NB4 (cell line): ENCODE data around the gene TLCD3B.
"Not testable (repeated sequence)": the region's sequence is repeated elsewhere in the genome, so short reads cannot be mapped to it uniquely, and the experiment has no call there.

Experiments used
- CTCF ChIP-seq: IDR thresholded peaks from one replicate; pipeline ENCODE4 v1.5.1; 2012; ENCODE audit warnings: low read depth, low read length
- MAX ChIP-seq: IDR thresholded peaks from 2 replicates; pipeline ENCODE4 v1.6.1; 2011; ENCODE audit warnings: low read depth, low read length
- MYC ChIP-seq: IDR thresholded peaks from 2 replicates; pipeline ENCODE4 v1.6.1; 2011; ENCODE audit warnings: low read depth, low read length
- POLR2A ChIP-seq: IDR thresholded peaks from 2 replicates; pipeline ENCODE4 v1.6.1; 2011; ENCODE audit warnings: mild to moderate bottlenecking; ENCODE audit not compliant: insufficient read length; ENCODE audit errors: extremely low read depth

GRCh38 chr16:30040690-30041089, 9.6 kb upstream of the TLCD3B start:
- not testable (repeated sequence) for TF ChIP-seq POLR2A, CTCF, MYC, MAX
